SU-DHL-6 (cell line): ENCODE data around the gene ZNF491.

Experiments used
- H2AFZ ChIP-seq: fragments of 200-600 bp; sonication (generic); 2 replicates; pipeline ENCODE4 v1.6.1; 2014; ENCODE audit warnings: low read depth, mild to moderate bottlenecking, moderate library complexity, mixed read lengths, antibody characterized with exemption, low read length; ENCODE audit not compliant: severe bottlenecking
- H3F3A ChIP-seq: fragments of 200-600 bp; shearing (Covaris generic); 2 replicates; pipeline ENCODE4 v1.6.0; 2016; ENCODE audit warnings: antibody characterized with exemption, mild to moderate bottlenecking; ENCODE audit not compliant: insufficient read depth
- H3K27ac ChIP-seq: fragments of 200-600 bp; sonication (generic); 2 replicates; pipeline ENCODE4 v1.5.1; 2016; ENCODE audit warnings: low read depth, mild to moderate bottlenecking, low read length, moderate library complexity, mixed read lengths
- H3K27me3 ChIP-seq: fragments of 200-600 bp; sonication (generic), shearing (Covaris generic); 2 replicates; pipeline ENCODE4 v1.6.0; 2014; ENCODE audit warnings: mild to moderate bottlenecking, low read length
- H3K36me3 ChIP-seq: fragments of 200-600 bp; sonication (generic); 2 replicates; pipeline ENCODE4 v1.6.1; 2014; ENCODE audit warnings: mild to moderate bottlenecking, low read length, mixed read lengths
- H3K4me2 ChIP-seq: fragments of 300-600, 200-600 bp; shearing (Covaris generic), sonication (generic); 2 replicates; pipeline ENCODE4 v1.6.0; 2014; ENCODE audit warnings: low read length, low read depth, mild to moderate bottlenecking; ENCODE audit not compliant: poor library complexity, severe bottlenecking
- H3K4me3 ChIP-seq: fragments of 200-600 bp; sonication (generic); 2 replicates; pipeline ENCODE4 v1.5.1; 2014; ENCODE audit warnings: antibody characterized with exemption, low read length, mild to moderate bottlenecking, mixed read lengths; ENCODE audit not compliant: insufficient read depth, poor library complexity, severe bottlenecking
- H3K79me2 ChIP-seq: fragments of 200-600 bp; sonication (generic); 2 replicates; pipeline ENCODE4 v1.6.1; 2014; ENCODE audit warnings: mild to moderate bottlenecking, low read length, moderate library complexity; ENCODE audit not compliant: insufficient read depth
- H3K9ac ChIP-seq: fragments of 200-600 bp; sonication (generic); 2 replicates; pipeline ENCODE4 v1.7.0; 2014; ENCODE audit warnings: mild to moderate bottlenecking, low read length
- H3K9me2 ChIP-seq: fragments of 200-600 bp; sonication (generic); replicated peaks from 2 replicates; pipeline ENCODE4 v1.6.1; 2014; ENCODE audit warnings: low read length; ENCODE audit not compliant: insufficient read depth
- H3K9me3 ChIP-seq: fragments of 200-600 bp; sonication (generic); 2 replicates; pipeline ENCODE4 v1.6.1; 2014; ENCODE audit warnings: low read length, mixed read lengths; ENCODE audit not compliant: insufficient read depth
- H4K20me1 ChIP-seq: fragments of 200-600 bp; sonication (generic); 2 replicates; pipeline ENCODE4 v1.6.1; 2014; ENCODE audit warnings: low read depth, mild to moderate bottlenecking, antibody characterized with exemption, low read length, moderate library complexity, mixed read lengths
- EZH2phosphoT487 ChIP-seq: fragments of 200-600 bp; sonication (generic), shearing (Covaris generic); conservative IDR thresholded peaks from 2 replicates; pipeline ENCODE4 v1.6.1; 2018; ENCODE audit warnings: mild to moderate bottlenecking, antibody characterized with exemption, low read length, moderate library complexity, mixed read lengths
- TF ChIP-seq, protein P1 (sequence below): fragments of 200-600 bp; sonication (generic); IDR thresholded peaks from one replicate; pipeline ENCODE4 v1.5.1; 2017; ENCODE audit warnings: antibody characterized with exemption, mild to moderate bottlenecking, low read length, moderate library complexity; ENCODE audit not compliant: insufficient read depth, poor library complexity, severe bottlenecking

ZNF491 gene

DNA sequence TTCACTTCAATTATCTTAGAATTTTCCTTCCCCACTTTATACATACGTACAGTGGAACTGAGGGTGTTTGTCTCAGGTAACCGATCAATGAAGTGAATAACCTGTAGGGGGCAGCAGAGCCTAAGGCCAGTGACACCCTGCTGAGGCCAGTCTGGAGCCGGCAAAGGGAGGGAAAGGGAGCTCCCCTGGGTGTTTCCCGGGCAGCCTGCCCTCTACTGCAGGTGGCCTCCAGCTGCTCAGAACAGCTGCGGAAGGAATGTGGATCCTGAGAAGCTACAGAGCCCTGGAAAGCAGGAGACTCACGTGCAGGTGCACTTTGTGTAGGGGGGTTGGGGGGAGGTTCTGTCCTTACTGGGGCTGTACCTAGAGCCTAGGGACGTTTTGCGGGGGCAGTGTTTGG is 832 bp upstream of the ZNF491 start:
- no peaks in the 10 kb centered on the region for H3K36me3 ChIP-seq
- no peaks in the 10 kb centered on the region for H3K9me2 ChIP-seq
- H2AFZ ChIP-seq: no peak overlapping the region
- no peaks in the 10 kb centered on the region for H4K20me1 ChIP-seq
- no peaks in the 10 kb centered on the region for H3F3A ChIP-seq
- H3K9me3 ChIP-seq: no peaks in the 10 kb centered on the region
- TF ChIP-seq, protein P1, sequence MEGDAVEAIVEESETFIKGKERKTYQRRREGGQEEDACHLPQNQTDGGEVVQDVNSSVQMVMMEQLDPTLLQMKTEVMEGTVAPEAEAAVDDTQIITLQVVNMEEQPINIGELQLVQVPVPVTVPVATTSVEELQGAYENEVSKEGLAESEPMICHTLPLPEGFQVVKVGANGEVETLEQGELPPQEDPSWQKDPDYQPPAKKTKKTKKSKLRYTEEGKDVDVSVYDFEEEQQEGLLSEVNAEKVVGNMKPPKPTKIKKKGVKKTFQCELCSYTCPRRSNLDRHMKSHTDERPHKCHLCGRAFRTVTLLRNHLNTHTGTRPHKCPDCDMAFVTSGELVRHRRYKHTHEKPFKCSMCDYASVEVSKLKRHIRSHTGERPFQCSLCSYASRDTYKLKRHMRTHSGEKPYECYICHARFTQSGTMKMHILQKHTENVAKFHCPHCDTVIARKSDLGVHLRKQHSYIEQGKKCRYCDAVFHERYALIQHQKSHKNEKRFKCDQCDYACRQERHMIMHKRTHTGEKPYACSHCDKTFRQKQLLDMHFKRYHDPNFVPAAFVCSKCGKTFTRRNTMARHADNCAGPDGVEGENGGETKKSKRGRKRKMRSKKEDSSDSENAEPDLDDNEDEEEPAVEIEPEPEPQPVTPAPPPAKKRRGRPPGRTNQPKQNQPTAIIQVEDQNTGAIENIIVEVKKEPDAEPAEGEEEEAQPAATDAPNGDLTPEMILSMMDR: peak; percentile 83
- TF ChIP-seq EZH2phosphoT487: no peak
- peak overlapping the region; percentile 9 for H3K4me2 ChIP-seq
- no peak overlapping the region for H3K9ac ChIP-seq
- H3K27me3 ChIP-seq: no peaks in the 10 kb centered on the region
- no peak overlapping the region for H3K4me3 ChIP-seq
- H3K79me2 ChIP-seq: no peaks in the 10 kb centered on the region
- no peak overlapping the region for H3K27ac ChIP-seq

DNA sequence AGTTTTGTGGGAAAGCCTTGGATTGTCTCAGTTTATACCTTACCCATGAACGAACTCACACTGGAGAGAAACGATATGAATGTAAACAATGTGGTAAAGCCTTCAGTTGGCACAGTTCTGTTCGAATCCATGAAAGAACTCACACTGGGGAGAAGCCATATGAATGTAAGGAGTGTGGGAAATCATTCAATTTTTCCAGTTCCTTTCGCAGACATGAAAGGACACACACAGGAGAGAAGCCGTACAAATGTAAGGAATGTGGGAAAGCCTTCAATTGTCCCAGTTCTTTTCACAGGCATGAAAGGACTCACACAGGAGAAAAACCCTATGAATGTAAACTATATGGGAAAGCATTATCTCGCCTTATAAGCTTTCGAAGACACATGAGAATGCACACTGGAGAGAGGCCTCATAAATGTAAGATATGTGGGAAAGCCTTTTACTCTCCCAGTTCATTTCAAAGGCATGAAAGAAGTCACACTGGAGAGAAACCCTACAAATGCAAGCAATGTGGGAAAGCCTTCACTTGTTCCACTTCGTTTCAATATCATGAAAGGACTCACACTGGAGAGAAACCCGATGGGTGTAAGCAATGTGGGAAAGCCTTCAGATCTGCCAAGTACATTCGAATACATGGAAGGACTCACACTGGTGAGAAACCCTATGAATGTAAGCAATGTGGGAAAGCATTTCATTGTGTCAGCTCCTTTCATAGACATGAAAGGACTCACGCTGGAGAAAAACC is 8.2 kb downstream of the ZNF491 start:
- Histone ChIP-seq H2AFZ (no peak overlapping the region), H3F3A (no peaks in the 10 kb centered on the region), H3K36me3 (no peaks in the 10 kb centered on the region), H3K9me3 (peaks cover 30% of the 10 kb centered on the region; the same call in 1 of the 2 replicates), H3K4me2 (no peak overlapping the region), H3K9ac (no peak overlapping the region), H3K27me3 (no peaks in the 10 kb centered on the region), H4K20me1 (no peaks in the 10 kb centered on the region), H3K79me2 (no peaks in the 10 kb centered on the region), H3K4me3 (no peak overlapping the region), H3K9me2 (no peaks in the 10 kb centered on the region), H3K27ac (no peak overlapping the region)
- TF ChIP-seq EZH2phosphoT487: no peak
- TF ChIP-seq, protein P1: no peak

DNA sequence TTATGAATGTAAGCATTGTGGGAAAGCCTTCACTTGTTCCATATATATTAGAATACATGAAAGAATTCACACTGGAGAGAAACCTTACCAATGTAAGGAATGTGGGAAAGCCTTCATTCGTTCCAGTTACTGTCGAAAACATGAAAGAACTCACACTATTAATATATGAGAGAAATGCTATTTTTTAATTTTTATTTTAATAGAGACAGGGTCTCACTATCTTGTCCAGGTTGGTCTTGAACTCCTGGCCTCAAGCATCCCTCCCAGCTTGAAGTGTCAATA is 8.7 kb downstream of the ZNF491 start:
- Histone ChIP-seq H2AFZ (no peak overlapping the region), H3K27ac (no peak overlapping the region), H3K36me3 (no peaks in the 10 kb centered on the region), H3K79me2 (no peaks in the 10 kb centered on the region), H3K4me2 (no peak overlapping the region), H3K9me2 (no peaks in the 10 kb centered on the region), H3K4me3 (no peak overlapping the region), H4K20me1 (no peaks in the 10 kb centered on the region), H3K9ac (no peak overlapping the region), H3K27me3 (no peaks in the 10 kb centered on the region), H3K9me3 (peaks cover 30% of the 10 kb centered on the region; the same call in 1 of the 2 replicates), H3F3A (no peaks in the 10 kb centered on the region)
- no peak for TF ChIP-seq EZH2phosphoT487
- TF ChIP-seq, protein P1: no peak
